Activated naive CD8-positive, alpha-beta T cell treated with anti-CD3 and anti-CD28 coated beads for 36 hours (primary cell): ENCODE data around the gene RIMBP2. TPM values are rescaled to one million over a fixed set of nuclear protein-coding genes. Genes with fewer than 3 reads are reported as not detected.

Experiments
- DNase-seq: peaks from one replicate; pipeline ENCODE4 v3.0.0; 2021
- H3K27ac Mint-ChIP-seq: one replicate; pipeline ENCODE4 v1.8.0; 2022; ENCODE audit warnings: mild to moderate bottlenecking, moderate library complexity, mixed read lengths
- H3K27me3 Mint-ChIP-seq: one replicate; pipeline ENCODE4 v1.8.0; 2022; ENCODE audit warnings: mild to moderate bottlenecking, mixed read lengths
- H3K36me3 Mint-ChIP-seq: one replicate; pipeline ENCODE4 v1.8.0; 2021; ENCODE audit warnings: mild to moderate bottlenecking, mixed read lengths
- H3K4me1 Mint-ChIP-seq: one replicate; pipeline ENCODE4 v1.8.0; 2021; ENCODE audit warnings: mixed read lengths
- H3K4me3 Mint-ChIP-seq: one replicate; pipeline ENCODE4 v1.8.0; 2022; ENCODE audit warnings: mild to moderate bottlenecking, moderate library complexity, mixed read lengths
- H3K9me3 Mint-ChIP-seq: one replicate; pipeline ENCODE4 v1.8.0; 2022; ENCODE audit warnings: mixed read lengths
- total RNA-seq, 2 experiments: library from RNA; stranded (reverse); gene quantifications; one replicate each; pipeline ENCODE4 v1.2.3, GENCODE V29; 2021

The RIMBP2 gene
- total RNA-seq, 2 experiments from 2014 or later: not detected

DNA sequence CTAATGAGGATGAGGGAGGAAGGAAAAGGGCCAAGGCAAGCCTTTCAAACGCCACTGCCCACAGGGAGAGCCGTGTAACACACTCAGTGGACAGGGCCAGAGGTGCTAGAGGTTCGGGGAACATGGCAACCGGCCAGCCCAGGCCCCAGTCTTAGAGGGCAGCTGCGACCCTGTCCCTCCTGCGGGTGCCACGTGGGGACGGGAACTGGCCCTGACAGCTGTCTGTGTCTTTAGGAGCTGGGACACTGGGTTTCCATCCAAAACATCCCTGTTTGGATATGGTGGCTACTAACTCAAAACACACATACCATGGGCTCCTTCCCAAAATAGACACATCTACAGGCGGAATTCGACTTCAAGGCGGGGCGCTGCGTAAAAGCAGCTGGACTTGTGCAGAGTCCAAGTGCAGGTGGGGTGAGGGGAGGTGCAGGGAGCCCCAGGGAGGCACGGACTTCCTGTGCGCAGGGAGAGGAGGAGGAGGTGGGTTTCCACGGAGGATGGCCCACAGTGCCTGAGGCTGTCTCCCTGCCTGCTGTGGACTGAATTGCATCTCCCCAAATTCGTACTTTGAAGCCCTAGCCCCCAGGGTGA, 193.8 kb downstream of the RIMBP2 start:
- H3K4me3 Mint-ChIP-seq: no peak overlapping the region

DNA sequence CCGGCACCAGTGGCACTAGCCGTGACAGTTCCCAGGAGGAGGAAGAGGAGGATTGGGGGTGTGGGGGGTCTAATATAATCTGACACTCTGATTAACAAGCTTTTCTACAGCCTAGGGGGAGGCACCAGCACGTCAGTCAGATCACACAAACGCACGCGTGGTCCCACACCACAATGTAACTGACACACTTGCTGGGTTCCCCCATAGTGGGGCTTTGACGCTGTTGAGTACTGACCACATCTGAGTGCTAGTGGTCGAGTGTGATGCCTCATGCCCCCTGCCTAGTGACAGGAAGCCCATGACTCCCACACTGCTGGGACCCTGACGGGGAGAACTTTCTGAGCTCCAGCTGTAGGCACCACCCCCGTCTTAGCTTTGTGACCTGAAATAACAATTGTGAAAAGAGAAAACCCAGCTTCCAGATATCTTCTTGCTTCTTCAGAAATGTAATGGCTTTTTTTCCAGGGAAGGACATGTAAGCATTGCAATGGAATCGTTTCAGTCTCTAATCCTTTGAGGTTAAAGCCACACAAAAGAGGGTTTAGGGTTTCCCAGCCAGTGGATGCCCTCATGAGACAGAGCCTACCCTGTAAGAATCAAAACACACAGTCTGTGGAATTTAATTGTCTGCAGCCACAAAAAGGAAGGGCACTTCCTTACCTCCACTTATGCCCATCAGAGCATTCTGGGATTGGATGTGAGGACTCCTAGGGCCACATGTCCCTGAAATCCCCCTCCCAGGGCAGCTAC, 194.5 kb downstream of the RIMBP2 start:
- H3K36me3 Mint-ChIP-seq: no peaks in the 10 kb centered on the region
- no peak overlapping the region for H3K4me3 Mint-ChIP-seq
- no peak overlapping the region for H3K27ac Mint-ChIP-seq
- no peaks in the 10 kb centered on the region for H3K9me3 Mint-ChIP-seq
- H3K4me1 Mint-ChIP-seq: no peaks in the 10 kb centered on the region
- no peak for DNase-seq
- peaks cover 11% of the 10 kb centered on the region for H3K27me3 Mint-ChIP-seq

More for the DNA sequence above, 193.8 kb downstream of the RIMBP2 start:
- Mint-ChIP-seq H3K36me3 (no peaks in the 10 kb centered on the region), H3K27me3 (peaks cover 13% of the 10 kb centered on the region), H3K4me1 (no peaks in the 10 kb centered on the region), H3K9me3 (no peaks in the 10 kb centered on the region), H3K27ac (no peak overlapping the region)
- no peak for DNase-seq

DNA sequence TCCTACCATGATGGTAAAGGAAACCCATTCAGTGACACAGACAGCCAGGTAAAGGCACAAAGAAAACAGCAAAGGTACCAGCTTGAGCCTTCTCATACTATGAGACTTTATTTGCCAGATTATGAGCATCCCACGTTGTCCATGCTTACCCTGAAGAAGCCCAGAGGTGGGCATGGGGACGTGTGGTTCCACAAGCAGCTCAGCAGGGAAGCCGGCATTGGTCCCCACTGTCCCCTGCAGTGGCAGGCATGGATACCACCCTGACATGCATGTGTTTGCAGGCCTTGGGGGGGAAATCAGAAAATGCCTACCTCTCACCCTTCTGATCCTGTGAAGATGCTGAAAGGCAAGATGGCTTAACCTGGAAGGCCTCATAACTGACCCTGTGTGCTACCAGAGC, 195.3 kb downstream of the RIMBP2 start:
- Mint-ChIP-seq H3K36me3 (no peaks in the 10 kb centered on the region), H3K4me3 (no peak overlapping the region), H3K4me1 (no peaks in the 10 kb centered on the region), H3K27ac (no peak overlapping the region), H3K9me3 (no peaks in the 10 kb centered on the region), H3K27me3 (peaks cover 15% of the 10 kb centered on the region)
- DNase-seq: no peak

DNA sequence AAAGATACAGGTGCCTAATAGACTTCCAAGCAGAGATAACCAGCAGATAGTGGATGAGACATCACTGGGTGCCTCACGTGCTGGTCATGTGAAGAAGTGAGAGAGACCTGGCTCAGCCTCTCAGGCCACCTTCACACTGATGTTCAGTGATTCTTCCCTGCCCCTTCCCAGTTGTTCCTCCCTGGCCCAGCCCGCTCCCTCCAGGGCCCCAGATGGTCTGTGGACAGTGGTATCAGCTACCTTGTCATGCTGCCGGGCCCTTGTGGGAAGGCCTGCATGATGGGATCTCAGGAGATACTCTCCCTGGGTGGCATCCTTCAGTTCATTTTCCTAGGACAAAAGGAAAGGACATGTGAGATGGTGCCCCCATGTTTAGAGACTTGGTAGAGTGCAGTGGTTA, 198.5 kb downstream of the RIMBP2 start:
- no peak for DNase-seq
- H3K27me3 Mint-ChIP-seq: peaks cover 14% of the 10 kb centered on the region

DNA sequence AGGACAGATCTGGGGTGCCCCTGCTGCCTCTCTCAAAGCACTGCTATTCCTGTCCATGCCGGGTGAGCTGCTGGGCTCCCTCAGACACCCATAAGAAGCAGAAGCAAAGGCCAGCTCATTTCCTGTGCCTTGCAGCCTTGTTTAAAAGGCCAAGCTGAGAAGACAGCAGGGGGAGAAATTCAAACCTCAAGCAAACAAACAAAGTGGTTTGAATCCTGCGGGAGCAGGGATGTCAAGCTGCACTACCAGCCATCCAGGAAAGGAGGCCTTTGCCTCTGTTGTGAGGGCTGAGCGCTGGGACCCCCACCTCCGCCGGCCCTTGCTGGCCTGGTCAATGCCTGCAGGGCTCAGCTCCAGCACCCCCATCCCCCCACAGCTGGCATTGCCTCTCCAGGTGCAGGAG, 201.9 kb downstream of the RIMBP2 start:
- no peak for DNase-seq
- Mint-ChIP-seq H3K36me3 (no peaks in the 10 kb centered on the region), H3K27me3 (peaks cover 9% of the 10 kb centered on the region), H3K27ac (no peak overlapping the region), H3K4me3 (no peak overlapping the region), H3K4me1 (no peaks in the 10 kb centered on the region), H3K9me3 (peaks cover 2% of the 10 kb centered on the region)

More for the DNA sequence above, 198.5 kb downstream of the RIMBP2 start:
- peaks cover 2% of the 10 kb centered on the region for H3K9me3 Mint-ChIP-seq
- no peaks in the 10 kb centered on the region for H3K4me1 Mint-ChIP-seq
- no peak overlapping the region for H3K4me3 Mint-ChIP-seq
- no peaks in the 10 kb centered on the region for H3K36me3 Mint-ChIP-seq
- H3K27ac Mint-ChIP-seq: no peak overlapping the region

DNA sequence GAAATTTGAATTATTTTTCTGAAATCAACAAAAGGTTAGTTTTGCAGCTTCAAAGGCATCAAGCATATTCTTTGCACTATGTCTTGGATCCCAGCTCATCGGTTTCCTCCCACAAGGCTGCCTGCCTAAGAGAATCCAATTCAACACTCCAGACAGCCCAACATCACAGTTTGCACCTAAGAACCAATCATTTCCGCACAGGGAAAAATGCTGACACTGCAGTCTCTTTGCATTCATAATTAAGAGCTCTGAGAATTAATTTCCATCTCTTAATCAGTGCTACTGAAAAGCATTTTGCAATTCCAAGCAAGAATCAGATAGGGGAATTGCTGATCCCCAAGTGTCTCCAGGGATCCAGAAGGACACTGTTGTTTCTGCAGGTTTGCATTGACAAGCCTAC, 202.5 kb downstream of the RIMBP2 start:
- no peak for DNase-seq
- Mint-ChIP-seq H3K4me3 (no peak overlapping the region), H3K27ac (no peak overlapping the region), H3K36me3 (no peaks in the 10 kb centered on the region), H3K9me3 (peaks cover 2% of the 10 kb centered on the region), H3K4me1 (no peaks in the 10 kb centered on the region), H3K27me3 (peaks cover 9% of the 10 kb centered on the region)

DNA sequence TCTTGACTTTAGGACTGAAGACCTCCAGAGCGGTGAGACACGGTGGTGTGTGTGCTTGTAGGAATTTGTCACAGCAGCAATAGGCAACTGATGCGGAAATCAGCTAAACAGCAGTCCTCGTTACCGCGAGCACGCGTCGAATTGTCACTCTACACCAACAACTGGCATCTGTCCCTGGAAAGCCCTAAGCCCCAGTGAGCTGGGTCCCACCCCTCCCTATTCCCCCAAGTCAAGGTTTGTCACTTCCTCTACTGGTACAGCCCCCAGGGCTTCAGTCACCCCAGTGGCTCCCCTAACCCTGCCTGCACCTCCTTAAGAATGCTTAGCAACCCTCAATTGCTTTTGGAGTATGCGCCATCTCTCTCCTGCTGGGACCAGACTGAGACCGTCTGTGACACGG, 204.8 kb downstream of the RIMBP2 start:
- Mint-ChIP-seq H3K27ac (no peak overlapping the region), H3K27me3 (peaks cover 5% of the 10 kb centered on the region), H3K4me1 (no peaks in the 10 kb centered on the region), H3K9me3 (peaks cover 2% of the 10 kb centered on the region), H3K36me3 (no peaks in the 10 kb centered on the region), H3K4me3 (no peak overlapping the region)
- no peak for DNase-seq

DNA sequence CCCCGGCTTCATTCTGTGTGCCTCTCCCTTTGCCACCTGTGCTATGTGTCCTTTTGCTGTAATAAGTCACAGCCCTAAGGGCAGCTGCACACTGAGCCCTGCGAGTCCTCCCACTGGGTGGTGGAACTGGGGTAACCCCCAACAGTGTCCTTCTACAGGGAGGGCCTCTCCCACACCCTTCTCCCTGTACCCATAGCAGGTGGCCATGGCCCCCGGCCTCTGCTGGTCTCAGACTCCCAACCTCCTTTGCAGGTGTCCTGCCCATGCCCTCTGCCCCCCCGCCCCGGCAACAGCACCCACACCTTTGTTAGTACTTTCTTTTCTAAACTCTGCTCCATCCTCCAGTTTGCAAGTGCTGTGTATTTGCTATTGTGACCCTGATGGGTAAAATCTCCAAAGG, 206.6 kb downstream of the RIMBP2 start:
- H3K36me3 Mint-ChIP-seq: no peaks in the 10 kb centered on the region
- no peak overlapping the region for H3K4me3 Mint-ChIP-seq
- no peaks in the 10 kb centered on the region for H3K9me3 Mint-ChIP-seq
- H3K27me3 Mint-ChIP-seq: no peaks in the 10 kb centered on the region
- no peak overlapping the region for H3K27ac Mint-ChIP-seq
- no peaks in the 10 kb centered on the region for H3K4me1 Mint-ChIP-seq
- no peak for DNase-seq

DNA sequence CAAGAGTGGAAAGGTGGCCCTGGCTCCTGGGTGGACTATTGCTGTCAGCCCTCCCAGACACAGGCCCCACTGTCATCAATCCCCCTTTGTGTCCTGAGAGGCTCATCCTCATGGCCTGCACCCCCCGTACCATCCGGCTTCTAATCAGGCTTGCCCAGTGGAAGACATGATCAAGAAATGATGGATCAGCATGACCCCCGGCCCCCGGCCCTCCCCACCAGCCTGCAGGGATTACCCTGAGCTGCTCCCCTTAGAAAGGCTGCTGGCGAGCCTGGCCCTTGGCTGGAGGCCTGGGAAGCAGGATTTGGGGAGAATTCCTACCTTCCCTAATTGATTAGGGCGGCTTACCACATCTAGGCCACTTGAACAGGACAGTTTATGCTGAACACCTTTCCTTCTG, 207.3 kb downstream of the RIMBP2 start:
- H3K4me3 Mint-ChIP-seq: no peak overlapping the region
- no peaks in the 10 kb centered on the region for H3K36me3 Mint-ChIP-seq
- no peaks in the 10 kb centered on the region for H3K27me3 Mint-ChIP-seq
- H3K9me3 Mint-ChIP-seq: no peaks in the 10 kb centered on the region
- no peaks in the 10 kb centered on the region for H3K4me1 Mint-ChIP-seq
- H3K27ac Mint-ChIP-seq: no peak overlapping the region
- no peak for DNase-seq

DNA sequence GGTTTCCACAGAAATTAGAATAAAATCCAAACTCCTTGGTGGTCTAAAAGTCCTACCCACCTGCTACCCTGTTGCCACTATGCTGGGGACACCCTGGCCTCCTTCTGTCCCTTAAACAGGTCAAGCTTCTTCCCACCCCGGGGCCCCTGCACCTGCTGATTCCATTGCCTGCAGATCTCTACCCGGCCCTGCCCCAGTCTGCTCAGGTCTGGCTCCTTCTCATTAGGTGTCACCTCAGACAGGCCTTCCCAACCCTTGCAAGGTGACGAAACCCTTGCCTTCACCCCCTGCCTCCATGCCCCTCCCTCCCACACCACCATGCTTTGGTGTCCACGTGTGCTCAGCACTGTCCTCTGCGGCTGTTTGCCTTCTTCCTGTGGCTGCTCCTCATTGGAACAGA, 207.8 kb downstream of the RIMBP2 start:
- H3K4me3 Mint-ChIP-seq: no peak overlapping the region
- no peak overlapping the region for H3K27ac Mint-ChIP-seq
- no peaks in the 10 kb centered on the region for H3K4me1 Mint-ChIP-seq
- H3K36me3 Mint-ChIP-seq: no peaks in the 10 kb centered on the region
- H3K9me3 Mint-ChIP-seq: no peaks in the 10 kb centered on the region
- H3K27me3 Mint-ChIP-seq: no peaks in the 10 kb centered on the region
- DNase-seq: no peak

DNA sequence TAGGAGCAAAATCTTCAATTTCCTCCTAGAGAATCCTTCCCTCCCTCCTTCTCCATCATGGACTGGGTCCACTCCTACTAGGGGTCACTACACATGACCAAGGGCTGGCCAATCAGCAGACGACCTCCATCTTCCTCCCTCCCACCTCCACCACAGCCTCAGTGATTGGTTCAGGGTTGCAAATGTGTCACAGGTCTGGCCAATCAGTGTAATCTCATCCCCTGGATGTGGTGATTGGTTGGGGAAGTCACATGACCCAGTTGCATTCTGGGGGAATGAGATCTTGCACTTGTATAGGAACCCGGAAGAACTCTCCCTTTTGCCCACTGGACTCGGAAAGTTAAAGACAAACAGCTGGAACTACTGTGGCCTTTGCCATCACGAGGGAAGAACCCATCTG, 209.3 kb downstream of the RIMBP2 start:
- Mint-ChIP-seq H3K36me3 (no peaks in the 10 kb centered on the region), H3K27ac (no peak overlapping the region), H3K4me3 (no peak overlapping the region), H3K27me3 (no peaks in the 10 kb centered on the region), H3K9me3 (no peaks in the 10 kb centered on the region), H3K4me1 (no peaks in the 10 kb centered on the region)
- DNase-seq: no peak

DNA sequence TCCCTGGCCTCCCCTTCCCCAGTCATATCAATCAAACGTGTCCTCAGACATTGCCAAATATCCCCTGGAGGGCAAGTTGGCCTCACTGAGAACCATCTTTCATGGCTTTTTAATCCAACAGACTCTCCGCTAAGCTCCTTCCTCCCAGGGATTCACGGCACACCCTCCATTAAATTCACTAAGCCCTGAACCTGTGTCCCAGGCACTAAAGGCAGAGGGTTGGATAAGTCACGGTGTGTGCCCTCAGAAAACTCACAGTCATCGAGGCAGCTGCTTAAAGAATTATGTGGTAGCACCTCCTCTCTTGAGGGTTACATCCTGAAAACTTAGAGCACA, 211.3 kb downstream of the RIMBP2 start:
- DNase-seq: no peak
- Mint-ChIP-seq H3K9me3 (no peaks in the 10 kb centered on the region), H3K4me3 (no peak overlapping the region), H3K27ac (no peak overlapping the region), H3K4me1 (no peaks in the 10 kb centered on the region), H3K36me3 (no peaks in the 10 kb centered on the region), H3K27me3 (peaks cover 3% of the 10 kb centered on the region)

DNA sequence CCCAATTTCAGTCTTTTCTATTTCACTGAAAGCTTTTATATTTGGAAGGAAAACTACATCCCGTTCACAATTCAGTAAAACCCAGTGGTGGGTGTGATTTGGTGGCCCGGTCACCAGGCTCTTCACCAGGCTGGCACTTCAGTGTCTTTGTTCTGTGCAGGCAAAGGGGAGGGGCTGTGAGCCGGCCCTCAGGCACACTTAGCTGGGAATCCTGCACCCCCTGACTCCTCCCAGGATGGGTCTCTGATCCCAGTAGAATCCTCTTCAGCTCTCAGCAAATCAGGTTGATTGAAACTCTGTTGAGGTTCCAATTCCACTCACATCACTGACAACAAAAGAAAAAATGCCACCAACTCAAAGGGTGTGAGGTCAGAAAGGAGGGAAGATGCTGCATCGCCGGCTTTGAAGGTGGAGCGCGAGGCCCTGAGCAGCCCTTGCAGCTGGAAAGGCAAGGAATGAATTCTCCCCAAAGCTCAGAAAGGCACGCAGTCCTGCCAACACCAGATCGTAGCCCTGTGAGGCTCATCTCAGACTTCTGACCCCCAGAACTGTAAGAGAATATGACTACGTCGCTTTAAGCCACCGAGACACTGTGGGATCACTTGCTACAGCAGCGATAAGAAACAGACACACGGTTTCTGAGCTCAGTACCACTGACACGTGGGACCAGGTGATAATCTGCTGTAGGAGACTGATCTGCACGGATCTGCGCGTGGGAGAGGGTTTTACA, 211.8 kb downstream of the RIMBP2 start:
- Mint-ChIP-seq H3K4me1 (no peaks in the 10 kb centered on the region), H3K36me3 (no peaks in the 10 kb centered on the region), H3K27ac (no peak overlapping the region), H3K9me3 (no peaks in the 10 kb centered on the region), H3K27me3 (peaks cover 3% of the 10 kb centered on the region), H3K4me3 (no peak overlapping the region)
- DNase-seq: no peak

DNA sequence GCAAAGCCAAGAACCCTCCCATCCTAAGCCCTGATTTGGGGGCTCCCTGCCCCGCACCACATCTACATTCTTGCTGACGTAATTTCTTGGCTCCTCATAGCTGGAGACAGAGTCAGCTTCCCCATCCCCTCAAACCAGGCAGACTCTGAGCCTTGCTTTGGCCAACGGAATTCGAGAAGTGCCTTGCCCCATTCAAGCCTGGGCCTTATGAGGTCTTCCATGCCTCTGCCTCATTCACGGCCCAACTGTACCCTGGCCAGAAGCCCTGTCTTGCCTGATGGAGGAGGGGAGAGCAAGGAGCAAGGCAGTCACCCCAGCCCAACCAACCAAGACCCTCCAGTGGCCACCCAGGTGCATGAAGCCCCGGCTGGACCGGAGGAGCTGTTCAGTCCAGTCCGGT, 214.3 kb downstream of the RIMBP2 start:
- Mint-ChIP-seq H3K4me3 (no peak overlapping the region), H3K27me3 (peaks cover 3% of the 10 kb centered on the region), H3K36me3 (no peaks in the 10 kb centered on the region), H3K27ac (no peak overlapping the region), H3K9me3 (no peaks in the 10 kb centered on the region), H3K4me1 (no peaks in the 10 kb centered on the region)
- DNase-seq: no peak

DNA sequence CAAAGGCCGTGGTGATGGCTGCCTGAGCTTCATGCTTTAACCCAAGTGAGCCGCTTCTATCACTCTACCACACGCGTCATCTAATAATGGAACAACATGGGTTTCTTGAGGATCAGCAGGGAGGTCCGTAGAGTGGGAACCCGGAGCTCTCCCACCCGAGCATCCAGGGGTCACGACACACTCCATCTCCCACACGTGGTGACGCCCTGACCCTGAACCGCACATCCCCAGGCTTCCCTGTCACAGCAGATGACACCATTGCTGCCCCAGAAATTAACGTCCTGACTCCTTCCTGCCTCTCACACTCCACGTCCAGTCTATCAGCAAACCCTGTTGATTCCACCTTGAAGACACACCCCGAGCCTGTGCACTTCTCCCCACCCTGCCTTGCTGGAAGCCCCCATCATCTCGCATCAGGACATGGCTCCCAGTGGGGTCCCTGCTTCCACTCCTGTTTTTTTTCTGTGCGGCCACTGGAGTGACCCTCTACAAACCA, 215.2 kb downstream of the RIMBP2 start:
- Mint-ChIP-seq H3K27ac (no peak overlapping the region), H3K9me3 (no peaks in the 10 kb centered on the region), H3K4me3 (no peak overlapping the region), H3K4me1 (no peaks in the 10 kb centered on the region), H3K36me3 (no peaks in the 10 kb centered on the region), H3K27me3 (peaks cover 3% of the 10 kb centered on the region)
- DNase-seq: no peak
